HCT116 (cell line): Measurements from ENCODE around the gene ESYT1. TPM values are rescaled to one million over a fixed set of nuclear protein-coding genes. Genes with fewer than 3 reads are reported as not detected.

ENCODE experiments used
- ATAC-seq: fragments of 200-7000 bp; cut with Tn5 transposase; 2 replicates; pipeline ENCODE4 v1.9.1; 2020; ENCODE audit warnings: mild to moderate bottlenecking, moderate library complexity
- BruUV-seq: library from RNA; stranded (reverse); fragments of 400-500 nt; replicated peaks from 2 replicates; lab custom pipeline; 2021; lab: Mats Ljungman, UMichigan
- CTCF ChIA-PET: fragments of 300-600 bp; sonication (Branson Sonifier 250); formaldehyde crosslinking; loops from one replicate; lab custom pipeline; 2021; ENCODE audit warnings: antibody characterized with exemption; lab: Charles Lee
- POLR2A ChIA-PET: fragments of 300-600, 350-600 bp; sonication (Branson Sonifier 250); formaldehyde crosslinking; loops from one replicate; lab custom pipeline; 2021; ENCODE audit warnings: antibody characterized with exemption; lab: Charles Lee
- RAD21 ChIA-PET, 2 experiments: fragments of 300-600 bp; sonication (Branson Sonifier 250); formaldehyde crosslinking; loops; one replicate each; lab custom pipeline; 2023; ENCODE audit warnings: low total read pairs in 2 of 2; ENCODE audit not compliant: uncharacterized antibody in 2 of 2, unreplicated experiment in 2 of 2, low non-redundant PET in 1 of 2; lab: Charles Lee
- DNase-seq: peaks from one replicate; pipeline ENCODE4 v3.0.0-alpha.2; 2010; ENCODE audit warnings: low read depth, low spot score
- H2AFZ ChIP-seq: fragments of 200-600 bp; shearing (Covaris generic), sonication (generic); 2 replicates; pipeline ENCODE4 v1.6.1; 2017; ENCODE audit warnings: low read depth, mixed run types, mixed read lengths, antibody characterized with exemption, low read length; ENCODE audit not compliant: poor library complexity, severe bottlenecking
- H3K27ac ChIP-seq: 2 replicates; pipeline ENCODE4 v1.5.1; 2012; ENCODE audit warnings: low read depth, low read length
- H3K27me3 ChIP-seq: fragments of 200-600 bp; sonication (generic); 2 replicates; pipeline ENCODE4 v1.6.1; 2016; ENCODE audit warnings: mixed run types, low read length, mixed read lengths; ENCODE audit not compliant: insufficient read depth
- H3K36me3 ChIP-seq, 2 experiments: fragments of 200-500 bp in 1 of 2; fragments of 200-600 bp in 1 of 2; sonication (Bioruptor generic) in 1 of 2; sonication (generic) in 1 of 2; 2 replicates each; pipeline versions ENCODE4 v1.5.1 to v1.6.1; 2014 to 2016; ENCODE audit warnings: low read length in 2 of 2, inconsistent platforms in 1 of 2, mixed read lengths in 1 of 2, mixed run types in 1 of 2; ENCODE audit not compliant: insufficient read depth in 2 of 2, control insufficient read depth in 1 of 2
- H3K4me1 ChIP-seq, 2 experiments: fragments of 200-600 bp in 1 of 2; sonication (generic) in 1 of 2; 2 replicates each; pipeline versions ENCODE4 v1.5.1 to v1.6.1; 2012 to 2017; ENCODE audit warnings: low read length in 2 of 2, inconsistent platforms in 1 of 2, mild to moderate bottlenecking in 1 of 2, mixed read lengths in 1 of 2, mixed run types in 1 of 2, moderate library complexity in 1 of 2; ENCODE audit not compliant: insufficient read depth in 2 of 2, control insufficient read depth in 1 of 2
- H3K4me2 ChIP-seq: fragments of 200-600 bp; sonication (generic); 2 replicates; pipeline ENCODE4 v1.6.1; 2017; ENCODE audit warnings: mixed run types, low read length, mixed read lengths
- H3K4me3 ChIP-seq, 2 experiments: fragments of 200-600 bp in 1 of 2; sonication (generic) in 1 of 2; replicated peaks in 1 of 2; 2 replicates each; pipeline ENCODE4 v1.5.1; 2011 to 2016; ENCODE audit warnings: low read length in 2 of 2, control low read depth in 1 of 2, low read depth in 1 of 2, mild to moderate bottlenecking in 1 of 2, mixed read lengths in 1 of 2, mixed run types in 1 of 2
- H3K79me2 ChIP-seq: fragments of 200-600 bp; sonication (generic); 2 replicates; pipeline ENCODE4 v1.6.1; 2017; ENCODE audit warnings: mild to moderate bottlenecking, mixed run types, low read length, moderate library complexity, mixed read lengths; ENCODE audit not compliant: insufficient read depth
- H3K9ac ChIP-seq: fragments of 200-600 bp; sonication (generic); 2 replicates; pipeline ENCODE4 v1.6.1; 2016; ENCODE audit warnings: low read length, mixed read lengths
- H3K9me2 ChIP-seq: fragments of 200-600 bp; sonication (generic), shearing (Covaris generic); 2 replicates; pipeline ENCODE4 v1.6.1; 2017; ENCODE audit warnings: mixed run types, mild to moderate bottlenecking, moderate library complexity; ENCODE audit not compliant: insufficient read depth
- H3K9me3 ChIP-seq, 2 experiments: fragments of 200-500 bp in 1 of 2; fragments of 200-600 bp in 1 of 2; sonication (Bioruptor generic) in 1 of 2; sonication (generic) in 1 of 2; 2 replicates each; pipeline ENCODE4 v1.6.1; 2014 to 2017; ENCODE audit warnings: low read length in 2 of 2, mixed read lengths in 2 of 2, inconsistent platforms in 1 of 2, low read depth in 1 of 2, mild to moderate bottlenecking in 1 of 2, mixed run types in 1 of 2, moderate library complexity in 1 of 2; ENCODE audit not compliant: control insufficient read depth in 1 of 2, insufficient read depth in 1 of 2
- H4K20me1 ChIP-seq: fragments of 200-600 bp; sonication (generic), shearing (Covaris generic); 2 replicates; pipeline ENCODE4 v1.6.1; 2017; ENCODE audit warnings: mixed run types, mild to moderate bottlenecking, moderate library complexity; ENCODE audit not compliant: insufficient read depth
- EZH2 ChIP-seq: fragments of 200-600 bp; sonication (generic); IDR thresholded peaks from 2 replicates; pipeline ENCODE4 v1.6.1; 2017; ENCODE audit warnings: antibody characterized with exemption, mixed run types
- EZH2phosphoT487 ChIP-seq: fragments of 200-600 bp; IDR thresholded peaks from 2 replicates; pipeline ENCODE4 v1.6.1; 2018; ENCODE audit warnings: antibody characterized with exemption, borderline replicate concordance
- FOSL1 ChIP-seq: IDR thresholded peaks from 2 replicates; pipeline ENCODE4 v1.6.1; 2012; ENCODE audit warnings: low read depth
- JUND ChIP-seq: IDR thresholded peaks from 2 replicates; pipeline ENCODE4 v1.6.1; 2012
- POLR2A ChIP-seq: IDR thresholded peaks from 2 replicates; pipeline ENCODE4 v1.7.0; 2011; ENCODE audit warnings: borderline replicate concordance; ENCODE audit not compliant: insufficient read depth, insufficient read length; ENCODE audit errors: extremely low read depth
- RAD21 ChIP-seq: IDR thresholded peaks from 2 replicates; pipeline ENCODE4 v1.6.1; 2012; ENCODE audit warnings: low read depth, mild to moderate bottlenecking
- REST ChIP-seq: IDR thresholded peaks from 2 replicates; pipeline ENCODE4 v1.6.1; 2012; ENCODE audit warnings: low read depth
- SP1 ChIP-seq: IDR thresholded peaks from 2 replicates; pipeline ENCODE4 v1.6.1; 2012; ENCODE audit warnings: low read depth
- SRF ChIP-seq: IDR thresholded peaks from 2 replicates; pipeline ENCODE4 v1.6.1; 2012; ENCODE audit warnings: low read depth
- TCF7L2 ChIP-seq: IDR thresholded peaks from 2 replicates; pipeline ENCODE4 v1.7.0; 2011; ENCODE audit warnings: borderline replicate concordance, inconsistent platforms; ENCODE audit not compliant: insufficient read depth, insufficient read length; ENCODE audit errors: extremely low read depth
- ZFX ChIP-seq: fragments of 450-650 bp; IDR thresholded peaks from 2 replicates; pipeline ENCODE4 v1.6.1; 2017
- ZNF274 ChIP-seq: fragments of 200-500 bp; sonication (Bioruptor generic); IDR thresholded peaks from 2 replicates; pipeline ENCODE4 v1.6.1; 2014; ENCODE audit warnings: mild to moderate bottlenecking, low read depth, low read length, inconsistent platforms
- intact Hi-C: fragments of 100-400 bp; cut with micrococcal nuclease; formaldehyde crosslinking; loops from 2 replicates; pipeline ENCODE4 v1.10.0; 2022
- total RNA-seq: library from RNA; stranded (reverse); gene quantifications from one replicate; pipeline ENCODE4 v1.2.1, GENCODE V29; 2021; ENCODE audit not compliant: unreplicated experiment
- TF ChIP-seq, protein P1 (sequence below): IDR thresholded peaks from 2 replicates; pipeline ENCODE4 v1.6.1; 2012

The ESYT1 gene
- total RNA-seq, 1 experiment from 2014 or later, result 80.9 TPM

GRCh38 chr12:56097738-56098137 is 30.3 kb upstream of the ESYT1 start:
- POLR2A ChIA-PET, result no interaction called here
- peaks cover 16 to 26% of the 10 kb centered on the region in 2 experiments; a peak in 3 of 4 replicates for H3K36me3 ChIP-seq
- intact Hi-C loops, result no loop called here

More at GRCh38 chr12:56097738-56098137, 30.3 kb upstream of the ESYT1 start:
- BruUV-seq, result no TSS peak
- H4K20me1 ChIP-seq, result no peaks in the 10 kb centered on the region
- no peaks in the 10 kb centered on the region for H3K9me3 ChIP-seq
- TF ChIP-seq SRF (no peak), ZNF274 (no peak), REST (no peak), ZFX (no peak), EZH2 (no peak), SP1 (no peak), RAD21 (no peak), POLR2A (no peak), TCF7L2 (no peak), JUND (no peak), FOSL1 (no peak), EZH2phosphoT487 (no peak)
- TF ChIP-seq, protein P1, sequence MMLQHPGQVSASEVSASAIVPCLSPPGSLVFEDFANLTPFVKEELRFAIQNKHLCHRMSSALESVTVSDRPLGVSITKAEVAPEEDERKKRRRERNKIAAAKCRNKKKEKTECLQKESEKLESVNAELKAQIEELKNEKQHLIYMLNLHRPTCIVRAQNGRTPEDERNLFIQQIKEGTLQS, result no peak
- TF ChIP-seq, all 23 proteins: peak for 0
- ATAC-seq (no peak), DNase-seq (no peak)
- Histone ChIP-seq H3K4me1 (no peaks in the 10 kb centered on the region), H3K4me2 (no peak overlapping the region), H3K79me2 (no peaks in the 10 kb centered on the region), H3K9me2 (no peaks in the 10 kb centered on the region), H3K27ac (no peak overlapping the region), H2AFZ (no peak overlapping the region), H3K9ac (no peak overlapping the region), H3K27me3 (no peaks in the 10 kb centered on the region), H3K4me3 (no peak overlapping the region)
- CTCF ChIA-PET, result no interaction called here
- RAD21 ChIA-PET, result no interaction called here
